Measurements from ENCODE around the gene SALL1. TPM values are rescaled to one million over a fixed set of nuclear protein-coding genes. Genes with fewer than 3 reads are reported as not detected.

SALL1 gene
- total and polyA plus RNA-seq, 2 experiments from 2014 or later, result 9.4 to 22.7 TPM

- TF ChIP-seq ZNF462 (CRISPR knock-in tag; IDR thresholded peaks at IDR 0.05), result no peak
- TF ChIP-seq ETS1 (IDR thresholded peaks at IDR 0.05), result no peak
Measured at GRCh38 chr16:51139568-51139967, 11.5 kb downstream of the SALL1 start (continued).

- no peak overlapping the region for H2AFZ ChIP-seq
- H3K27me3 ChIP-seq (ENCODE audit: insufficient read depth), result no peaks in the 10 kb centered on the region
- H3K4me2 ChIP-seq, result no peak overlapping the region
- ATAC-seq, result no peak
- peaks cover 21% of the 10 kb centered on the region for H3K4me1 ChIP-seq (ENCODE audit: insufficient read depth)
- peaks cover 12% of the 10 kb centered on the region for H3K27me3 Mint-ChIP-seq (ENCODE audit: insufficient read depth, low read depth, poor library complexity)
- H3K27ac ChIP-seq (ENCODE audit: low read depth), result no peak overlapping the region
- H4K20me1 ChIP-seq (replicated peaks; ENCODE audit: insufficient read depth), result peaks cover 10% of the 10 kb centered on the region
- peaks cover 17% of the 10 kb centered on the region for H3K79me2 ChIP-seq (replicated peaks; ENCODE audit: insufficient read depth)
- H3K27ac Mint-ChIP-seq, result no peak overlapping the region
- peaks cover 53% of the 10 kb centered on the region for H3K4me1 Mint-ChIP-seq
- TF ChIP-seq EZH2phosphoT487 (IDR thresholded peaks at IDR 0.05; ENCODE audit: unreplicated experiment) (no peak), EZH2 (IDR thresholded peaks at IDR 0.05; ENCODE audit: low read depth, unreplicated experiment) (no peak), CREB1 (CRISPR knock-in tag; IDR thresholded peaks at IDR 0.05; ENCODE audit: low read depth) (no peak), ZNF462 (CRISPR knock-in tag; IDR thresholded peaks at IDR 0.05) (no peak)
- H3K36me3 Mint-ChIP-seq (ENCODE audit: low read depth), result peaks cover 81% of the 10 kb centered on the region
- DNase-seq (ENCODE audit: low spot score), result no peak
- H3K36me3 ChIP-seq (ENCODE audit: insufficient read depth), result peaks cover 4% of the 10 kb centered on the region
- H3K4me3 ChIP-seq, result no peak overlapping the region
- H3K9me2 ChIP-seq (ENCODE audit: insufficient read depth), result no peaks in the 10 kb centered on the region
- H3F3A ChIP-seq (replicated peaks; ENCODE audit: low read depth), result 0 out of 2 replicates have a peak, but pooled peaks cover 5% of the 10 kb centered on the region
- H3K9me3 Mint-ChIP-seq, result no peaks in the 10 kb centered on the region; the same call in 2 of the 3 replicates
- H3K4me3 Mint-ChIP-seq, result no peak overlapping the region
Measured at GRCh38 chr16:51138178-51138577, 12.9 kb downstream of the SALL1 start.
